H1 (cell line): ENCODE results near the gene REPIN1. TPM values are rescaled to one million over a fixed set of nuclear protein-coding genes. Genes with fewer than 3 reads are reported as not detected.

ENCODE experiments used
- ASH2L ChIP-seq: fragments of 200-600, 300-600 bp; sonication (generic); IDR thresholded peaks from one replicate; pipeline ENCODE4 v1.7.1; 2017; ENCODE audit warnings: low read length
- CBX8 ChIP-seq: fragments of 300-800, 300-1000 bp; sonication (generic); IDR thresholded peaks from 2 replicates; pipeline ENCODE4 v1.7.1; 2016; ENCODE audit warnings: low read depth, low read length, borderline replicate concordance
- CEBPB ChIP-seq: IDR thresholded peaks from 2 replicates; pipeline ENCODE4 v1.6.1; 2012; ENCODE audit warnings: low read depth, low read length
- CREB1 ChIP-seq: IDR thresholded peaks from 2 replicates; pipeline ENCODE4 v1.6.1; 2012; ENCODE audit warnings: inconsistent platforms
- E2F6 ChIP-seq: IDR thresholded peaks from 2 replicates; pipeline ENCODE4 v1.6.1; 2012; ENCODE audit warnings: inconsistent platforms
- EGR1 ChIP-seq: IDR thresholded peaks from 2 replicates; pipeline ENCODE4 v1.6.1; 2011; ENCODE audit warnings: low read depth, low read length, borderline replicate concordance
- EZH2 ChIP-seq: fragments of 200-600 bp; sonication (generic); IDR thresholded peaks from 2 replicates; pipeline ENCODE4 v1.7.1; 2012; ENCODE audit warnings: low read depth, mild to moderate bottlenecking, moderate library complexity, low read length, inconsistent platforms; ENCODE audit not compliant: severe bottlenecking
- GABPA ChIP-seq: IDR thresholded peaks from 2 replicates; pipeline ENCODE4 v1.6.1; 2011; ENCODE audit warnings: mild to moderate bottlenecking, low read length, moderate library complexity, borderline replicate concordance; ENCODE audit not compliant: insufficient read depth
- HDAC2 ChIP-seq, 2 experiments: fragments of 300-600 bp in 1 of 2; sonication (generic) in 1 of 2; IDR thresholded peaks; 2 replicates each; pipeline ENCODE4 v1.6.1; 2011 to 2012; ENCODE audit warnings: low read depth in 2 of 2, low read length in 2 of 2, mild to moderate bottlenecking in 2 of 2, moderate library complexity in 2 of 2, borderline replicate concordance in 1 of 2, inconsistent platforms in 1 of 2
- HDAC6 ChIP-seq: IDR thresholded peaks from one replicate; pipeline ENCODE4 v1.7.1; 2012; ENCODE audit warnings: low read depth, mild to moderate bottlenecking, inconsistent platforms, low read length, moderate library complexity
- KDM1A ChIP-seq: fragments of 200-600, 300-600 bp; sonication (generic); IDR thresholded peaks from 2 replicates; pipeline ENCODE4 v1.7.1; 2016; ENCODE audit warnings: mild to moderate bottlenecking, low read length, borderline replicate concordance
- MAFK ChIP-seq: IDR thresholded peaks from 2 replicates; pipeline ENCODE4 v1.6.1; 2012; ENCODE audit warnings: low read depth, mild to moderate bottlenecking, improper control_type of control experiment, low read length
- NRF1 ChIP-seq: IDR thresholded peaks from 2 replicates; pipeline ENCODE4 v1.6.1; 2011; ENCODE audit warnings: mild to moderate bottlenecking, low read depth, low read length, improper control_type of control experiment
- PHF8 ChIP-seq: fragments of 200-600 bp; sonication (generic); conservative IDR thresholded peaks from 2 replicates; pipeline ENCODE4 v1.7.1; 2012; ENCODE audit warnings: low read depth, mild to moderate bottlenecking, inconsistent platforms, low read length, moderate library complexity
- RFX5 ChIP-seq: IDR thresholded peaks from 2 replicates; pipeline ENCODE4 v1.6.1; 2011; ENCODE audit warnings: low read depth, low read length, improper control_type of control experiment, borderline replicate concordance
- RXRA ChIP-seq: IDR thresholded peaks from 2 replicates; pipeline ENCODE4 v1.6.1; 2011; ENCODE audit warnings: low read depth, mild to moderate bottlenecking, low read length, moderate library complexity; ENCODE audit not compliant: insufficient read depth
- SAP30 ChIP-seq: fragments of 300-600 bp; sonication (generic); IDR thresholded peaks from 2 replicates; pipeline ENCODE4 v1.7.1; 2012; ENCODE audit warnings: low read length, moderate library complexity, mild to moderate bottlenecking, inconsistent platforms; ENCODE audit not compliant: insufficient read depth, insufficient replicate concordance
- SIX5 ChIP-seq: IDR thresholded peaks from 2 replicates; pipeline ENCODE4 v1.6.1; 2011; ENCODE audit warnings: mild to moderate bottlenecking, low read depth, low read length
- SP2 ChIP-seq: IDR thresholded peaks from 2 replicates; pipeline ENCODE4 v1.6.1; 2012; ENCODE audit warnings: mild to moderate bottlenecking, low read length, inconsistent platforms
- TAF1 ChIP-seq: IDR thresholded peaks from 2 replicates; pipeline ENCODE4 v1.6.1; 2011; ENCODE audit warnings: mild to moderate bottlenecking, low read depth, low read length
- TCF12 ChIP-seq: IDR thresholded peaks from 2 replicates; pipeline ENCODE4 v1.6.1; 2011; ENCODE audit warnings: low read depth, mild to moderate bottlenecking, low read length
- ZNF274 ChIP-seq: IDR thresholded peaks from 2 replicates; pipeline ENCODE4 v1.7.0; 2012; ENCODE audit warnings: low read length, borderline replicate concordance; ENCODE audit errors: extremely low read depth
- polyA plus RNA-seq, 7 experiments: library from polyadenylated mRNA; depleted of rRNA in 3 of 7; stranded (reverse) in 5 of 7; unstranded in 2 of 7; fragments of >200 nt in 5 of 7; fragments of 200-250 nt in 2 of 7; gene quantifications; 1 replicate in 5 of 7; 2 replicates in 1 of 7; 4 replicates in 1 of 7; pipeline versions ENCODE4 v1.2.1 to v1.2.3, GENCODE V29; 2011 to 2013; ENCODE audit warnings: missing spikeins in 2 of 7, mixed read lengths in 2 of 7
- total RNA-seq: library from RNA; stranded (reverse); fragmentation: NEBNext Ultra II Directional; extraction: Animal tissue kit (Norgen Biotek cat#: 25700); gene quantifications from 2 replicates; pipeline ENCODE4 v1.2.1, GENCODE V29; 2021

The REPIN1 gene
- total and polyA plus RNA-seq, 2 of the 8 experiments (the other 6 are each of a cell fraction or from before 2014, with no cell fraction given), result 98.6 to 125 TPM

GRCh38 chr7:150322833-150323681 lies 45.6 kb upstream of the REPIN1 start, which contains the start of the genes ACTR3C and LRRC61 (continued):
- TF ChIP-seq SIX5 (no peak), HDAC2 (IDR thresholded peaks at IDR 0.05; ENCODE audit: borderline replicate concordance in 1 of 2, low read depth in 2 of 2, low read length in 2 of 2) (no peak), ASH2L (peak; percentile 75), CBX8 (no peak), MAFK (no peak), EZH2 (no peak), SP2 (no peak), HDAC6 (no peak), TAF1 (0 out of 2 replicates have a peak, but pooled peaks have one; percentile 35), GABPA (no peak), E2F6 (peak; percentile 49), KDM1A (no peak), NRF1 (peak; percentile 48), SAP30 (no peak), RXRA (no peak), RFX5 (no peak), EGR1 (no peak), CREB1 (no peak), TCF12 (no peak), ZNF274 (no peak), CEBPB (no peak), PHF8 (peak; percentile 51; the same call in 1 of the 2 replicates)
